NCI-H1417 (cell line): ENCODE data around the gene LETM1.

Source experiments
- DNase-seq, 3 experiments: peaks; one replicate each; lab custom pipeline; 2025; lab: John Stamatoyannopoulos, UW

Gene LETM1

GRCh38 chr4:1794809-1795298, 61.1 kb downstream of the LETM1 start:
- peak in 2 of 3 experiments; percentile 44 to 60 for DNase-seq

- DNase-seq, result peak in 2 of 3 experiments; percentile 17 to 19
Observed at GRCh38 chr4:1793940-1794808, 61.8 kb downstream of the LETM1 start.

GRCh38 chr4:1793496-1793840, 62.5 kb downstream of the LETM1 start:
- DNase-seq, result peak in 1 of 3 experiments; percentile 21

GRCh38 chr4:1792832-1793495, 63.0 kb downstream of the LETM1 start, which contains the start of gene FGFR3:
Gene FGFR3 (plus strand): TSS chr4:1793293. CDS start chr4:1793935, 642 bp downstream.
- DNase-seq, result peak; percentile 34 to 48 (median 48)

- DNase-seq, result no peak
Observed at GRCh38 chr4:1792158-1792831, 63.7 kb downstream of the LETM1 start.

- no peak for DNase-seq
Observed at GRCh38 chr4:1790005-1790404, 66.0 kb downstream of the LETM1 start.

GRCh38 chr4:1789552-1789951, 66.4 kb downstream of the LETM1 start:
- DNase-seq, result no peak

DNA sequence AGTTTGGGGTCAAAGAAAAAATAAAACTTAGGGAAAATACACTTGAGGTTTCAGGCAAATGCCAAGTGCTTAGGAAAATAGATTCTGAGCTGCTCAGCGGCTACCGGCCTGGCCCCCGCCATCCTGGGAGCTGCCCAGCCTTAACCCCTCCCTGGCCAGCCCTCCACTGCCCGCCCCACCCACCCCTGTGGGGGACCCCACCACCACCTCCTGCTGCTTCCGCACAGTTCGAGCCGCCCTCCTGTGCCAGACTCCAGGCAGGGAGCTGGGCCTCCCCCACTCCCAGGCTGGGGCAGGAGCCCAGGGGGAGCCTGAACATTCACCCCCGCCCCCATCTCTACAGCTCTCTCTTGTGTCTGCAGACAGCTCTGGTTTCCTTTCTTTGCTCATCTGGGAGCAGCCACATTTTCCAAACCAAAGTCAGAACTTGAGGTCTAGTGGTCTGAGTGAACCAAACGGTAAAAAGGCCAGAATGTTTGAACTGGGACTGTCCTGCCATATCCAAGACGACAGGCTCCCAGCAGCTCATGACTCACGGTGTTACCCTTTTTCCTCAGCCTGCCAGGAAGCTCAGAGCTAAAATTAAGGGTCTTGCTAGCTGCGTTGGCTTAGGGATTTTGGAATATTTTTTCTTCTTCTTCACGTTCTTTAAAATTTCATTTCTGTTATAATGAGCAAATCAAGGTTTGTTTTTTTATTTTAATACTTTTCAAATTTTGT, 67.5 kb downstream of the LETM1 start:
- no peak for DNase-seq

DNA sequence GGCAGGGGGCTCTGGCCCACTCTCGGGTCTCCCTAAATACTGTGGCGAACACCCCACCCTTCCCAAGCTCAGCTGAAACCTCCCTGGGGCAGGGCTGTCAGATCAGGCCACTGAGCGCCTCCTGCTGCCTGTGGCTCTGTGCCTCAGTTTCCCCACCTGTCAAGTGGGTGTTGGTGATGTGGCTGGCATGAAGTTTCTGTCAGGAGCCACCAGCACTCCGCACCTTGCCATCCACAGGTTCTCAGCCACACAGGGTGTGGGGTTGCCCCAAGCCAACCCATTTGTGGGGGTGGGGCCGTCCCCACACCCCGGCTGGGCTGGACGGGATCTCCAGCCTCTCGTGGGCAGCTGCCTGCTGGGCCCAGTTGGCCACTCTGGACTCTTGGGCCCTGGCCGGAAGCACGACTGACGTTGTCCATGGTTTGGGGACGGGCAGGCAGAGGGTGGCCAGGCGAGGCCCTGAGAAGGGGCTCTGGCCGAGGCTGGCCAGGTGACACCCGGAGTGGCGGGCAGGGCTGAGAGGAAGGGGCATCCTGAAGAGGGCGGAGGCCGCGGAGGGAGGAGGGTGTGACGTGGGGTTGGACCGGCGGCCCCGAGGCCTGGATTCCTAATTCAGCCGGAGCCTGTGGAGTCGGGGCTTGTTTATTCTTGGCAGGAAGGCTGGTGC, 68.4 kb downstream of the LETM1 start:
- DNase-seq, result no peak

DNA sequence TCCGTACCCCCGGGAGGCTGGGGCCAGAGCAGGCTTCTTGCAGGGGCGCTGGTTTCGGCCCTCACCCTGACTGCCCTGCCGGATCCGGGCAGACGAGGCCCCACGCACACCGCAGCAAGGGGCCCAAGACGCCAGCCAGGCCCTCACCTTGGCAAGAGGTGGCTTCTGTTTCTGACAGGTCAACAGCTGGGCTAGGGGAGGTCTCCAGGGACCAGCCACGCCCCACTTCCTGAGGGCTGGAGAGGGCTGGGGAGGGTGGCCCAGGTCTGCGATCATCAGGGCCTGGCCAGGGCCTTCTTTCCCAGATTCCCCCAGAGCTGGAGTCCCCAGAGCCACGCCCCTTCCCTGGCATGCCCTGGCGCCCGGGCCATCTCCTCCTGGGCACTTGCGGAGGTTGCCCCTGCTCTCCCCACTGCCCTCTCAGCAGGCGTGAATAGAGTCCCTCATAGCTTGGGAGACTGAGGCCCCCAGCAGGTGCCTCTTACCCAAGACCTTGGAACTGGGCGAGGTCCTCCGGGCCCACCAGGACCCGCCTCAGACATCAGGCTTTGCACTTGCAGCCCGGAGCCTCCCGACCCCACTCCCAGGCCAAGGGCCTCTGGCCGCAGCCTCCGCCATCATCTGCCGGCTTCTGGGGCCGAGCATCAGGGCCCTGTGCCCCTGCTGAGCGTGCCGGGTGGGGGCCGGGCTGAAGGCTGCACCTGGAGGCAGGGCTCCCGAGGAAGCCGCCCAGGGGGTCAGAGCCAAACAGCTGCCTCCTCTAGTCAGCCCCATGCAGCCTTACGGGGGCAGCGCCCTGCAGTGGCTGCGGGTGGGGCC, 69.2 kb downstream of the LETM1 start:
- DNase-seq, result peak in 2 of 3 experiments; percentile 26 to 40

DNA sequence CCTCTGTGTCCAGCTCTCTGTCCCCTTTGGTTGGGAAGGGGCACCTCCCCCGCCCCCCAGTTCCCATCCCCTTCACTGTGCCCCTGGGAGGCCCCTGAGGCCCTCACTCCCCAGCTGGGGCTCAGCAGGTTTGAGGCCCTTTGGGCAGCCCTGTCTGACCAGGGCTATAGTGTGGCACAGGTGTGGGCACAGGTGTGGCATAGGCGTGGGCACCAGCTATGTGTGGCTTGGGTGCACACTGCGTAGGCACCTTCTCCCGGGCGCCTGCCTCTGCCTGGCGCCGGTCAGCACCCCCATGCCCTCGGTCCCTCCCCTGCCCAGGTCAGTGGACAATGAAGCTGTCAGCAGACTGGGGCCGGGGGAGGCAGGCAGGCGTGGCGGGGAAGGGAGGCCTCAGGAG, 70.4 kb downstream of the LETM1 start:
- no peak for DNase-seq

- DNase-seq, result no peak
Observed at GRCh38 chr4:1784789-1785591, 71.0 kb downstream of the LETM1 start.

DNA sequence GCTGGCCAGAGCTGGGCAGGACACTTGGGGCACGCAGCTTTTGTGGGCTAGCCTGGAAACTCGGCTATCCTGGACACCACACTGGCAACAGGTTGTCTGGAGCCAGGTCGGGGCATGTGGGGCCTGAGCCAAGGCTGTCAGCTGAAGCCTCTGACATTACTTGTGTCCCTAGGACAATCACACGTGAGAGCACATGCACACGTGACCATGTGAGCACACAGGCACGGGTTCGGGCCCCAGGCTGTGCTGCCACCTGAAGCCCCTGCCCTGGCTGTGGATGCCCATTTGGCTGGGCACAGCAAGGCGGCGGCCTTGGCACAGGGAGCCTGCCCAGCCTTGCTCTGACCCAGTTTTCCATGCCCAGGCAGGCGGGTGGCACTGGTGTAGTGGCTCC, 71.6 kb downstream of the LETM1 start:
- DNase-seq, result no peak

DNA sequence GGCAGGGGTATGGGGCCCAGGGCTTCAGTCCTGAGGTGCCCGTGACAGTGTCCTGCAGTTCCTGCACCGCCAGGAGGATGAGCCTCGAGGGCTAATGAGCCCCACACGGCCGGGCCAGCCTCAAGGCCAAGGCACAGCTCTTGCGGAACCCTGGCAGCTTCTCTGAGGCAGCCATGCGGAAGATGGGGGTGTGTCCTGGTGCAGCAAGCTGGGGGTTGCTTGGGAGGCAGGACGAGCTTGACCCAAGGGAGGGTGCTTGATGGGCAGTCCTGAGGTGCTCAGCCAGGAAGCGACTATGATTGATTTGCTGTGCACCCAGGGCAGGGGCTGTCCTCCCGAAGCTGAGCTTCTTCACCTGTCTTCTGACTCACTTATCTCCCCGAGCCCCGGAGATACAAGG, 72.0 kb downstream of the LETM1 start:
- DNase-seq, result no peak

DNA sequence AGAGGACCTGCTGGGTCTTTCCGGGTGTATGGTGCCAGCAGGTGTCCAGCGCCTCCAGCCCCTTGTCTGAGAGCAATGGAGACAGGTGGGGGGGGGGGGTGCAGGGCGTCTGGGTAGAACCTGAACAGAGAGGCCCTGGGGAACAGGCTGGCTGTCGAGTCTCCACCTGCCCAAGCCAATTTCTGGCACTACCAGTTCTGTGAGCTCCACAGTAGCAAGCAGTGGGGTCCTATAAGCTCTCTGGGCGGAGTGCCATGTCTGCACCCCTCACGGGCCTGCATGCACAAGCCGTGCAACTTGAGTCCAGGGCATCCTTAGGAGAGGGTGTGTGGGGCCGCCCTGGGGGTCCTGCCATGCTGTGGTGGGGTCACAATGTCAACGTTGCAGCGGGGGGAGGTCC, 72.9 kb downstream of the LETM1 start:
- no peak for DNase-seq

DNA sequence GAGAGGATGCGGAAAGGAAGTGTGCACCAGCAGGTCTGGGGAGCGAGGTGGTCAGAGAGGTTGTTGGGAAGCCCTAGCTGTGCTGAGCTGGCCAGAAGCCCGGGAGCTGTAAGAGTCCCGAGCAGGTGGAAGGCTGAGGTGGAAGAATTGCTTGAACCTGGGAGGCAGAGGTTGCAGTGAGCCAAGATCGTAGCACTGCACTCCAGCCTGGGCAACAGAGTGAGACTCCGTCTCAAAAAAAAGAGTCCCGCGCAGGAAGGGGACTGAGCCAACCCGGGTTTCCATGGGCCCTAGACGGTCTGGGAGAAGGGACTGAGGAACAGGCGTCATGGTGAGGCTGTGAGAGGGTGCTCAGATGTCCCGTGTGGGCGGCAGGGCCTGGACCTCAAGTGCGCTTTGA, 75.5 kb downstream of the LETM1 start:
- DNase-seq, result no peak

GRCh38 chr4:1779588-1780382, 76.2 kb downstream of the LETM1 start:
- DNase-seq, result no peak

DNA sequence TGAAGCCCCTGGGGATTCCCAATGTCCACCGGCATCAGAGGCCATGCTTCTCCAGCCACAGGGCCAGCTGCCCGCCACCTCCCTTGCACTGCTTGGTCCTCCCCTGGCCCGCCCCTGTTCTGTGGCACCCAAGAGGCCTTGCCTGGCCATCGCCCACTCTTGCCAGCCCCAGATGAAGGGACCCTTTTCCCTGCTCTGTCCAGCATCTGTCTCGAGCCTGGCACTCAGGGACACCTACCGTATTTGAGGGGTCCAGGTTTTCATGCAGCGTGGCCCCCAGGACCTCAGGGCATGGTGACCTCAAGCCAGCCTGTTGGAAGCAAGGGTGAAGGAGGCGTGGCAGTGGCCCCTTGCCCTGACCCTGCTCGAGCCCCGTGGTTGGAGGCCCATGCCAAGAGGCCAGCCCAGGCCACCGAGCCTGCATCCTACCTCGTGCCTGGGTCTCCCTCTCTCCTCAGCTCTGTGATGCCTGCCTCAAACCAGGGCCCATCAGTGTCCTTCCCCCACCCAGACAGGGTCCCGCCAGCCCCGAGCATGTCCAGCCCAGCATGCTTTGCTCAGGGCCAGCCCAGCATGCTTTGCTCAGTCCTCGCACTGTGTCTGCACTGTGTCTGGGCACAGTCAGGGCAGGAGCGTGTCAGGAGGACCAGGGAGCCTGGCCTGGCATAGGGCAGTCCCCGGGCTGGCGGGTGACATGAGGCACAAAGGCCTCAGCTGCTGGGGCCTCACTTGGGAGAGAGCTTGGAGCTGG, 77.1 kb downstream of the LETM1 start:
- DNase-seq, result no peak
